Ishikawa (cell line): Measurements from ENCODE around the gene SLC15A1.

Experiments used
- FOXM1 ChIP-seq: IDR thresholded peaks from 2 replicates; pipeline ENCODE4 v1.6.1; 2012; ENCODE audit warnings: low read depth, borderline replicate concordance
- MAX ChIP-seq: IDR thresholded peaks from 2 replicates; pipeline ENCODE4 v1.6.1; 2012
- REST ChIP-seq: IDR thresholded peaks from 2 replicates; pipeline ENCODE4 v1.6.1; 2012; ENCODE audit warnings: low read depth, mild to moderate bottlenecking
- TAF1 ChIP-seq: IDR thresholded peaks from 2 replicates; pipeline ENCODE4 v1.6.1; 2012; ENCODE audit warnings: low read depth, mild to moderate bottlenecking
- TEAD4 ChIP-seq: IDR thresholded peaks from 2 replicates; pipeline ENCODE4 v1.6.1; 2012
- YY1 ChIP-seq: IDR thresholded peaks from 2 replicates; pipeline ENCODE4 v1.6.1; 2012; ENCODE audit warnings: low read depth

- TF ChIP-seq YY1 (no peak), MAX (no peak), REST (no peak), TAF1 (no peak), TEAD4 (no peak), FOXM1 (no peak)
Observed at GRCh38 chr13:98776644-98777043, 24.2 kb upstream of the SLC15A1 start.
